T-helper 2 cell treated with Interferon-gamma antibody and Interleukin-4, amounts not matched to agents 5 μg/mL and 100 μg/mL, for 36 hours (primary cell): ENCODE data around the gene PBX1.

Source experiments
- DNase-seq: peaks from one replicate; pipeline ENCODE4 v3.0.0; 2021; ENCODE audit warnings: low spot score
- H3K27ac Mint-ChIP-seq: one replicate; pipeline ENCODE4 v1.8.0; 2021; ENCODE audit warnings: mild to moderate bottlenecking, mixed read lengths
- H3K27me3 Mint-ChIP-seq: one replicate; pipeline ENCODE4 v1.8.0; 2021; ENCODE audit warnings: low read depth, mixed read lengths
- H3K36me3 Mint-ChIP-seq: one replicate; pipeline ENCODE4 v1.8.0; 2021; ENCODE audit warnings: low read depth, mixed read lengths
- H3K4me1 Mint-ChIP-seq: one replicate; pipeline ENCODE4 v1.8.0; 2021; ENCODE audit warnings: low read depth, mixed read lengths
- H3K4me3 Mint-ChIP-seq: one replicate; pipeline ENCODE4 v1.8.0; 2022; ENCODE audit warnings: mild to moderate bottlenecking, moderate library complexity, mixed read lengths
- H3K9me3 Mint-ChIP-seq: one replicate; pipeline ENCODE4 v1.8.0; 2021; ENCODE audit warnings: mixed read lengths

The PBX1 gene

GRCh38 chr1:164625004-164625617 is 66.1 kb downstream of the PBX1 start:
- no peaks in the 10 kb centered on the region for H3K36me3 Mint-ChIP-seq
- H3K27ac Mint-ChIP-seq = no peak overlapping the region
- no peaks in the 10 kb centered on the region for H3K4me1 Mint-ChIP-seq
- no peak overlapping the region for H3K4me3 Mint-ChIP-seq
- DNase-seq = no peak
- no peaks in the 10 kb centered on the region for H3K9me3 Mint-ChIP-seq
- no peaks in the 10 kb centered on the region for H3K27me3 Mint-ChIP-seq

GRCh38 chr1:164628772-164629171 is 69.8 kb downstream of the PBX1 start:
- Mint-ChIP-seq H3K4me1 (no peaks in the 10 kb centered on the region), H3K27ac (no peak overlapping the region), H3K27me3 (no peaks in the 10 kb centered on the region), H3K36me3 (no peaks in the 10 kb centered on the region), H3K4me3 (no peak overlapping the region), H3K9me3 (no peaks in the 10 kb centered on the region)
- no peak for DNase-seq

- no peaks in the 10 kb centered on the region for H3K9me3 Mint-ChIP-seq
- H3K36me3 Mint-ChIP-seq = no peaks in the 10 kb centered on the region
- no peaks in the 10 kb centered on the region for H3K4me1 Mint-ChIP-seq
- no peak overlapping the region for H3K4me3 Mint-ChIP-seq
- H3K27ac Mint-ChIP-seq = no peak overlapping the region
- no peak for DNase-seq
- no peaks in the 10 kb centered on the region for H3K27me3 Mint-ChIP-seq
Measured at GRCh38 chr1:164629971-164630370, 71.0 kb downstream of the PBX1 start.

- Mint-ChIP-seq H3K27ac (no peak overlapping the region), H3K36me3 (no peaks in the 10 kb centered on the region), H3K27me3 (no peaks in the 10 kb centered on the region), H3K4me3 (no peak overlapping the region), H3K4me1 (no peaks in the 10 kb centered on the region), H3K9me3 (no peaks in the 10 kb centered on the region)
- no peak for DNase-seq
Measured at GRCh38 chr1:164630626-164631396, 71.8 kb downstream of the PBX1 start.

GRCh38 chr1:164631751-164632150 is 72.8 kb downstream of the PBX1 start:
- Mint-ChIP-seq H3K27ac (no peak overlapping the region), H3K9me3 (no peaks in the 10 kb centered on the region), H3K4me1 (no peaks in the 10 kb centered on the region), H3K27me3 (no peaks in the 10 kb centered on the region), H3K36me3 (no peaks in the 10 kb centered on the region), H3K4me3 (no peak overlapping the region)
- DNase-seq = no peak

- Mint-ChIP-seq H3K4me1 (no peaks in the 10 kb centered on the region), H3K9me3 (no peaks in the 10 kb centered on the region), H3K27ac (no peak overlapping the region), H3K4me3 (no peak overlapping the region), H3K27me3 (no peaks in the 10 kb centered on the region), H3K36me3 (no peaks in the 10 kb centered on the region)
- no peak for DNase-seq
Measured at GRCh38 chr1:164633997-164634396, 75.0 kb downstream of the PBX1 start.

GRCh38 chr1:164635059-164635802 is 76.2 kb downstream of the PBX1 start:
- Mint-ChIP-seq H3K27ac (no peak overlapping the region), H3K4me1 (no peaks in the 10 kb centered on the region), H3K9me3 (no peaks in the 10 kb centered on the region), H3K4me3 (no peak overlapping the region), H3K27me3 (no peaks in the 10 kb centered on the region), H3K36me3 (no peaks in the 10 kb centered on the region)
- no peak for DNase-seq

GRCh38 chr1:164635803-164636731 is 77.1 kb downstream of the PBX1 start:
- Mint-ChIP-seq H3K27me3 (no peaks in the 10 kb centered on the region), H3K36me3 (no peaks in the 10 kb centered on the region), H3K4me3 (no peak overlapping the region), H3K27ac (no peak overlapping the region), H3K9me3 (no peaks in the 10 kb centered on the region), H3K4me1 (no peaks in the 10 kb centered on the region)
- no peak for DNase-seq

GRCh38 chr1:164636757-164637156 is 77.8 kb downstream of the PBX1 start:
- H3K27me3 Mint-ChIP-seq = no peaks in the 10 kb centered on the region
- no peak overlapping the region for H3K27ac Mint-ChIP-seq
- no peak for DNase-seq

GRCh38 chr1:164637461-164638375 is 78.7 kb downstream of the PBX1 start:
- H3K36me3 Mint-ChIP-seq = no peaks in the 10 kb centered on the region
- H3K4me1 Mint-ChIP-seq = no peaks in the 10 kb centered on the region
- H3K27me3 Mint-ChIP-seq = no peaks in the 10 kb centered on the region
- no peaks in the 10 kb centered on the region for H3K9me3 Mint-ChIP-seq
- DNase-seq = no peak
- H3K4me3 Mint-ChIP-seq = no peak overlapping the region
- no peak overlapping the region for H3K27ac Mint-ChIP-seq

More at GRCh38 chr1:164636757-164637156, 77.8 kb downstream of the PBX1 start:
- no peak overlapping the region for H3K4me3 Mint-ChIP-seq
- H3K36me3 Mint-ChIP-seq = no peaks in the 10 kb centered on the region
- H3K9me3 Mint-ChIP-seq = no peaks in the 10 kb centered on the region
- H3K4me1 Mint-ChIP-seq = no peaks in the 10 kb centered on the region

- H3K27me3 Mint-ChIP-seq = no peaks in the 10 kb centered on the region
- no peaks in the 10 kb centered on the region for H3K4me1 Mint-ChIP-seq
Measured at GRCh38 chr1:164638492-164639202, 79.7 kb downstream of the PBX1 start.

GRCh38 chr1:164640686-164641352 is 81.8 kb downstream of the PBX1 start:
- Mint-ChIP-seq H3K4me1 (no peaks in the 10 kb centered on the region), H3K27ac (no peak overlapping the region), H3K9me3 (no peaks in the 10 kb centered on the region), H3K36me3 (no peaks in the 10 kb centered on the region), H3K27me3 (no peaks in the 10 kb centered on the region), H3K4me3 (no peak overlapping the region)
- DNase-seq = no peak

More at GRCh38 chr1:164638492-164639202, 79.7 kb downstream of the PBX1 start:
- H3K9me3 Mint-ChIP-seq = no peaks in the 10 kb centered on the region
- no peak overlapping the region for H3K27ac Mint-ChIP-seq
- DNase-seq = no peak
- no peaks in the 10 kb centered on the region for H3K36me3 Mint-ChIP-seq
- no peak overlapping the region for H3K4me3 Mint-ChIP-seq
